Measurements from ENCODE around the gene VWC2. TPM values are rescaled to one million over a fixed set of nuclear protein-coding genes. Genes with fewer than 3 reads are reported as not detected.

VWC2 gene
- total RNA-seq: under 1 TPM; under 0.01 to 0.34 (median 0.22) TPM

DNA sequence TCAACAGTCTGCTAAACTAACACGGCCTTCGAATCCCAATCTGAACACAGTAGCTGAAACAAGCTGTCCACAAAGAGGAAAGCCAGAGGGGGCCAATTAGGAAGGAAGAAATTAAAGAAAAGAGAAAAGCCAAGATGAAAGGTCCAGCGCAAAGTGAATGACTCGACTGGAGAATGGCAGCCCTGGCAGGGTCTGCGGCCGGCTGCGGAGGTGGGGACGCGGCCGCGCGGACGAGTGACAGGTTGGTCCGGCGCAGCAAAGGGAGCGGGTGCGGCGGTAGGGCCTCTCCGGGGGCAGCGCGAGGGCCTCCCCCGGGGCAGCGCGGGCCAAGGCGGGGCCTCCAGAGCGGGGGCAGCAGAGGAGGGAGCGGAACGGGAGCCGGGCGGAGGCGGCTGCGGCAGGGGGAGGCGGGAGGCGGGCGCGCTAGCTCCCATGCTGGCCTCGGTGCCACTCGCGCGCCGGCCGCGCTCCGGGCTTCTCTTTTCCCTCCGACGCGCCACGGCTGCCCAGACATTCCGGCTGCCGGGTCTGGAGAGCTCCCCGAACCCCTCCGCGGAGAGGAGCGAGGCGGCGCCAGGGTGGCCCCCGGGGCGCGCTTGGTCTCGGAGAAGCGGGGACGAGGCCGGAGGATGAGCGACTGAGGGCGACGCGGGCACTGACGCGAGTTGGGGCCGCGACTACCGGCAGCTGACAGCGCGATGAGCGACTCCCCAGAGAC lies at the start of gene VWC2:
Gene VWC2, plus strand, starts transcription at position 421 of the 718 bp plus-strand sequence. CDS start 1,798 bp downstream, outside the sequence.
- no peak for TF ChIP-seq POLR2A (IDR thresholded peaks at IDR 0.05)
- TF ChIP-seq, protein P1, sequence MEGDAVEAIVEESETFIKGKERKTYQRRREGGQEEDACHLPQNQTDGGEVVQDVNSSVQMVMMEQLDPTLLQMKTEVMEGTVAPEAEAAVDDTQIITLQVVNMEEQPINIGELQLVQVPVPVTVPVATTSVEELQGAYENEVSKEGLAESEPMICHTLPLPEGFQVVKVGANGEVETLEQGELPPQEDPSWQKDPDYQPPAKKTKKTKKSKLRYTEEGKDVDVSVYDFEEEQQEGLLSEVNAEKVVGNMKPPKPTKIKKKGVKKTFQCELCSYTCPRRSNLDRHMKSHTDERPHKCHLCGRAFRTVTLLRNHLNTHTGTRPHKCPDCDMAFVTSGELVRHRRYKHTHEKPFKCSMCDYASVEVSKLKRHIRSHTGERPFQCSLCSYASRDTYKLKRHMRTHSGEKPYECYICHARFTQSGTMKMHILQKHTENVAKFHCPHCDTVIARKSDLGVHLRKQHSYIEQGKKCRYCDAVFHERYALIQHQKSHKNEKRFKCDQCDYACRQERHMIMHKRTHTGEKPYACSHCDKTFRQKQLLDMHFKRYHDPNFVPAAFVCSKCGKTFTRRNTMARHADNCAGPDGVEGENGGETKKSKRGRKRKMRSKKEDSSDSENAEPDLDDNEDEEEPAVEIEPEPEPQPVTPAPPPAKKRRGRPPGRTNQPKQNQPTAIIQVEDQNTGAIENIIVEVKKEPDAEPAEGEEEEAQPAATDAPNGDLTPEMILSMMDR (IDR thresholded peaks at IDR 0.05): no peak
- peak within 1 kb of the TSS; percentile 9 for H3K4me3 ChIP-seq (ENCODE audit: low read depth, poor library complexity, severe bottlenecking)
- 1% methylated on average over 20 to 47 of the region's 75 CpGs for WGBS, 2 donors
- intact Hi-C loops (cut with DNase I; ENCODE audit: low total_unique reads): no loop called here
- DNase-seq (ENCODE audit: low spot score in 2 of 2): no peak

DNA sequence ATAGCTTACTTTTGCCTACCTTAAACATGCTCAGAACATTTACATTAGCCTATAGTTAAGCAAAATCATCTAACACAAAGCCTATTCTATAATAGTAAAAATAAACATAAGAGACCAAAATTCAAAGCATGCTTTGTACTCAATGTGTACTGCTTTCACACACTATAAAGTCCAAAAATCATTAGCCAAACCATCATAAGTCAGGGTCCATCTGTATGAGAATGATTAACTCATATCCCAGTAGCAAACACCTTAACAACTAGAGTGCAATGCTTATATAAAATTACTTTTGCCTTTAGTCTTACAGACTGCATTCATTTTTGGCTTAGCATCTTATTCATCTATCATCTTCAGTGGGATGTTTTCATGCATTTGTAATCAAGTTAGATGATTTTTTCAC lies 49.4 kb upstream of the VWC2 start:
- DNase-seq (ENCODE audit: low spot score in 2 of 2): no peak
- TF ChIP-seq, protein P1 (IDR thresholded peaks at IDR 0.05): no peak
- TF ChIP-seq POLR2A (IDR thresholded peaks at IDR 0.05): no peak

DNA sequence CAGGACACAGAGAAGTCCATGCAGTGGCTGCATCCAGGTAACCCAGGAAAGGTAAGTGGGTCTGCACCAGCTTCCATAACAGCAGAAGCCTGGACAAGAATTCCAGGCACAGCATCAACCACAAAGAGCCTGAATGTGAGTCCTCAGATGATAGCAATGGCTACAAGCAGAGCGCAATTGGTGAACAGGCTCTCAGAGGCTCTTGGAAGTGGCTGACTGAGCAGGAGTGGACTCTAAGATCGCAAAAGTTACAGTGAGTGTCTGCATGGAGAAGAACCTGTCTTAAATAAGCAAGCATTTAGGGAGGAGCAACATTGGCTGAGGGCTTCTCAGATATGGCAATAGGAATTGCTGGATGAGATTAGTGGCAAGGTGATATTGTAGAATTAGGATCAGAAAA lies 41.6 kb upstream of the VWC2 start:
- WGBS, 2 donors: 47% methylated on average over 2 of the region's 2 CpGs
- DNase-seq (ENCODE audit: low spot score in 2 of 2): no peak
- intact Hi-C loops (cut with DNase I; ENCODE audit: low total_unique reads): no loop called here

More for the DNA sequence above, 49.4 kb upstream of the VWC2 start:
- H3K4me3 ChIP-seq (ENCODE audit: low read depth, poor library complexity, severe bottlenecking): no peak overlapping the region
- intact Hi-C loops (cut with DNase I; ENCODE audit: low total_unique reads): no loop called here

DNA sequence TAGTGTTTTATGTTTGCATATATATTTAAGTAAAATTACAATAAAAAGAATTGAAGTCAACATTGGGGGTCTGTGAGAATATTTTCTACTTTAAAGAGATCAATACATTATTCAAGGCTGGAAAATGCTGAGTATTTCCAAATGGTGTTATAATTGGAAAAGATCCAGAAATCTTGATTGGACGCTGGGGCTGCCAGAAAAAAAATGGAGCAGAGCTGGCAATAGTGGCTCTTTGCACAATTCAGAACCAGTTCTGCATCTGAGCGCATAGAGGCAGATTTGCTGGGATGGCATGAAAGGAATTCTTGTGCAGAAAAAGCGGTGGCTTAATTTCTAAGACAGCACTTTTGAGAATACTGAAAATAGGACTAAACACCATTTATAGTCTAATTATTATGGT lies 10.8 kb upstream of the VWC2 start:
- no peak for DNase-seq (ENCODE audit: low spot score in 2 of 2)
- no peak overlapping the region for H3K4me3 ChIP-seq (ENCODE audit: low read depth, poor library complexity, severe bottlenecking)
- intact Hi-C loops (cut with DNase I; ENCODE audit: low total_unique reads): no loop called here
- WGBS, 2 donors: 51 to 54% methylated on average over 3 of the region's 3 CpGs
- TF ChIP-seq, protein P1 (IDR thresholded peaks at IDR 0.05): no peak
- no peak for TF ChIP-seq POLR2A (IDR thresholded peaks at IDR 0.05)

More for the DNA sequence above, 41.6 kb upstream of the VWC2 start:
- TF ChIP-seq POLR2A (IDR thresholded peaks at IDR 0.05): no peak
- no peak overlapping the region for H3K4me3 ChIP-seq (ENCODE audit: low read depth, poor library complexity, severe bottlenecking)

DNA sequence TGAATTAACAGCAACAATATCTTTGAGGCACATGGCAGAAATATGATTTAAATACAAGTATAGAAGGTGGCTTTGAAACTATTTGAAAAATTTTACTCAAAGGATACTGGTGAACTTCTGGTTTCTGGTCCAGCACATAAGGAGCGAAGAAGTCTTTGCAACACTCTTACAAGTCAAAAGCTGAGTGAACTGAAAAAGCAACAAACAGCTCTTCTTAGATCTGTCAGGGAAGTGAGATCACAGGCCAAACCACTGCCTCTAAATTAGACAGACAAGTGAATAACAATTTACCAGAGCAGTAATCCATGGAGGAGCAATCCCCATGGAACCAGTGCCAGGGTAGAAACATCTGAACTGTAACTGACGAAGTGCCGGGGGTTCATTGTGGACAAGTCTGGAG lies 9.6 kb upstream of the VWC2 start:
- TF ChIP-seq POLR2A (IDR thresholded peaks at IDR 0.05): no peak
- TF ChIP-seq, protein P1 (IDR thresholded peaks at IDR 0.05): no peak
- 91 to 95% methylated on average over 3 of the region's 3 CpGs for WGBS, 2 donors
- H3K4me3 ChIP-seq (ENCODE audit: low read depth, poor library complexity, severe bottlenecking): no peak overlapping the region
- no peak for DNase-seq (ENCODE audit: low spot score in 2 of 2)
- intact Hi-C loops (cut with DNase I; ENCODE audit: low total_unique reads): no loop called here

DNA sequence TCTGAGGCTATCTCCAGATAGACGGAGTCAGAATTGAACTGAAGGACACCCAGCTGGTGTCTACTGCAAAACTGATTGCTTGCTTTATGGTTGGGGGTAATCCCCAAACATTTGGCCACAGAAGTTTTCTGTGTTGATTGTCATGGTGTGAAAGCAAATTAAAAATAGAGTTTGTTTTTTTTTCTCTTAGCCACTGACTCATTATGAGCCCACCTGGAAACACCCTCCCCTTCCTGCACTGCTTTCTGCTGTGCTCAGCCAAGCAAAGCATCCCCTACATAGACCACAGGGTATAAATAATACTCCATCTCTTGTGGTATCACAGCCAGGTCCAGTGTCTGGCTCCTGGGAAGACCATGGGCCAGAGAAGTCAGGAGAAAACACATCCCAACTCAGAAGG lies 6.5 kb upstream of the VWC2 start:
- intact Hi-C loops (cut with DNase I; ENCODE audit: low total_unique reads): no loop called here

More for the DNA sequence above, 6.5 kb upstream of the VWC2 start:
- WGBS, 2 donors: 88 to 92% methylated on average over 1 of the region's 1 CpG
- TF ChIP-seq, protein P1 (IDR thresholded peaks at IDR 0.05): no peak
- TF ChIP-seq POLR2A (IDR thresholded peaks at IDR 0.05): no peak
- H3K4me3 ChIP-seq (ENCODE audit: low read depth, poor library complexity, severe bottlenecking): no peak overlapping the region
- no peak for DNase-seq (ENCODE audit: low spot score in 2 of 2)

Measured in lower leg skin (tissue), 4 donors.